SW480 (cell line): ENCODE results near the gene ADARB1.

ENCODE experiments used
- DNase-seq: peaks from one replicate; pipeline ENCODE4 v3.0.0-alpha.2; 2016; ENCODE audit warnings: low spot score

The ADARB1 gene

DNA sequence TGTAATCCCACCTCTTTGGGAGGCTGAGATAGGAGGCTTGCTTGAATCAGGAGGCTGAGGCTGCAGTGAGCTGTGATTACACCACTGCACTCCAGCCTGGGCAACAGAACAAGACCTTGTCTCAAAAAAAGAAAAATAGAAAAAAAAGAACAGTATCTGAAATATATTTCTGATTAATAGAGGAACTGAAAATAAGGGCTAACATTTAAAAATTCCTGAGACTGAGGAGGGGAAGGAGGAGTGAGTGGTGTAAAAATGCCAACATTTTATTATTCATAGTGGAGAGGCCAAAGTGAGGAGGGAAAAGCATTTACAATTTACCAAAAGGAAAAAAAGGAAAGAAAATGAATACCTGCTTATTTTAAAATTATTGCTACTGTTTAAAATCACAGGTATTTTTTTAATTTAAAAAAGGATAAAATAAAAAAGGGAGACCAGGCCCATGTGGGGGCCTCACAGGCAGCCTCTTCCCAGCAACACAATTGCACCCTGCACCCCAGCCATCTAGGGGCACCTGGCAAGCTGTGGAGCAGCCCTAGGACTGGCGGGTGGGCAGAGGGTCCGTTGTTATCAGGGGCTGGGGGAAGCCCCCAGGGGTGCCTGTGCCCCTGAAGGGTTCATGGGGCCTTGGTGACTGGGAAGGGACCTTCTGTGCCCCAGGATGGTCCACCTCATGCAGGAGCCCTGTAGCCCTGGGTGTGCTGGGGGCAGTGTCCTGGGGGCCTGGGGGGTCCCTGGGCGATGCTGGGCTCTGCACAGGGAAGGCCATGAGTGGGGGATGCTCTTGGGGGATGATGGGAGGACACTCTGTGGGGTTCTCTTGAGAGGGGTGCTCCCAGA, 34.8 kb upstream of the ADARB1 start:
- DNase-seq, result no peak

DNA sequence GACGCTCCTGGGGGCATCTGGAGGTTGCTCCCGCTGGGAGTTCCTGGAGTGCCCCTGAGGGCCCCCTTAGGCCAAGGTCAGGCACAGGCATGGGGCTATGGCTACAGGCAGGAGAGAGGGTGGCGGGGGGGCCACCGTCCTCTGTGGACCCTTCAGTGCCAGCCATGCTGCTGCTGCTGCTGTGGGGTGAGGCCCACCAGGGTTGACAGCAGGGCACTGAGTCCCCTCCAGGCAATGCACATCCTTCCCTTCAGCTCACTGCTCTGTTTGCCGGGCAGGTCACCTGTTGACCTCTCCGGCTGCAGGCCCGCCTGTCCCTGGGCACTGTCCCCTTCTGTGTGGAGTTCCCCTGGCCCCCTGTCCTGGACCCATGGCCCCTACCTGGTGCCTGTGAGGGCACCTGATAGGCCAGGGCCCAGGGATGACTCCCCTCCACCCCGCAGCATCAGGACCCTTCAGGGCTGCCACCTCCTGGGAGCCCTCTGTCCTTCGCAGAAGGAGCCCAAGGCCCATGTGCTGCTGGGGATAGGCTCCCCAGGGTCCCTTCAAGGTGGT, 34.1 kb upstream of the ADARB1 start:
- DNase-seq, result no peak

DNA sequence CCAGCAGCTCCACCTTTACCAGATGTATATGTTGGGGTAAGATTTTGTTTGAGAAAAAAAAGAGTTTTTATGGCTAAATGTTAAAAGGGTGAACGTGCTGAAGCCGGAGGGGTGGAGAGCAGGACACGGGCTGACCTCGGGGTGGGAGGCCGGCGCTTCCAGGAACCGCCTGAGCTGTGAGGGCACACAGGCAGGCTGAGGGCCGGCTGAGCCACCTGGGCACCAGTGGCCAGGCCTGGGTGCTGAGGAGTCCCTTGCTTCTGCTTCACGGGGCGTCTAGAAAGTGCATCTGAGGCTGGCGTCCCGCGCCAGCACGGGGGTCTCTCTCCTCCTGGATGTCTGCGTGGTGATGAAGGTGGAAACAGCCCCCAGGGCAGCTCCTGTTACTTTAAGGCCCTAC, 33.6 kb upstream of the ADARB1 start:
- no peak for DNase-seq

DNA sequence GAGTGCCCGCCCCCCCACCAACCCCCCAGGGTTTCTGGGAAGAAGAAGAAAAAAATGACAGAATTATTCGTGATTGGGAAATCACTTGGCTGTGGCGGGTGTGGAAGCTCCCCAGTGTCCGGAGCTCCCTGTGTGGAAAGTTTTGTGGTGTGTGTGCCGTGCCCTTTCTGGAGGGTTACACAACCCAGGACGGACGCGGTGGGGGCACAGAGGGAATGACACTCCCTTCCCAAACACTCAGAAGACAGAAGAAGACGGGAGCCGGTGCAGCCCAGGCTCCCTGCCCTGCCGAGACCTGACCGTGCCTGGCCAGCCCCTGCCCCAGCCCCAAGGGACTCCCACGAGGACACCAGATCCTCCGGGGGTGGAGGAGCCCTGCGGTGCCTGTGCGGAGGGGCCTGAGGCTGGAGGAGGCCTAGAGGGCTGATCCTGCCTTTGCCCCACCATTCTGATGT, 33.0 kb upstream of the ADARB1 start:
- no peak for DNase-seq

GRCh38 chr21:45041984-45042663, 32.3 kb upstream of the ADARB1 start:
- no peak for DNase-seq

DNA sequence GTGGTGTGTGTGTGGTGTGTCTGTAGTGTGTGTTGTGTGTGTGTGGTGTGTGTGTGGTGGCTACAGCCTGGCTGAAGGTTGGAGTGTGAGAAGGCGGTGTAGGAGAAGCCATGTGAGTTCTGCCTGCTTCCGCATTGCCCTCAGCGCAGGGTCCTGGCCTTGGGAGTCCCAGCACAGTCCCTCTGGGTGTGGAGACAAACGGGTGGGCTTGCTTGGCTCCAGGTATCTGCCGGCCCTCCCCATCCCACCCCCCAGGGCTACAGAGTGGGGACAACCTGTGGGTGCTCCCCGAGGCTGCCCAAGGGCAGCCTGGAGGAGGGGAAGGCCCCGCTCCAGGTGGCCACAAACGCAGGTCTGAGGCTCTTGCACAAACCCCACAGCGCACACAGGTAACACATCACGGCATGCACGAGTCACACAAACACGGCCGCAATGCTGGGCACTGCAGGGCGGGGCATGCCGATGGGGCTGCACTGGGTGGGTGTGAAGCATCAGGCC, 31.7 kb upstream of the ADARB1 start:
- no peak for DNase-seq

DNA sequence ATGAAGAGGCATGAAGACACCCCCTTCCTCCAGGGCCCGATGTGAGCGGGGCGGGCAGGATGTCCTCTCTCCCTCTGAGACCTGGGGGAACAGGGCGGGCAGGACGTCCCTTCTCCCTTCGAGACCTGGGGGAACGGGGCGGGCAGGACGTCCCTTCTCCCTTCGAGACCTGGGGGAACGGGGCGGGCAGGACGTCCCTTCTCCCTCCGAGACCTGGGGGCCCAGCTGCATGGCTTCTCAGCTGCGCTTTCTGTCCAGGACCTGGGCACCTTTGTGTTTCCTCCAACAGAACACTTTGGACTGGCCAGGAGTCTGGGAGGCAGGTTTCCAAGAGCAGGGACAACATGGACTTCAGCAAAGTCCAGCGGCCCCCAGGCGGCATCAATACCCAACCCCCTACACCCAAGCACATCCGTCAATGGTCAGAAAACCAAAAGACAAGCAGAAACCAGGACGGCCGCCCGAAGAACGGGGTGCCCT, 30.8 kb upstream of the ADARB1 start:
- no peak for DNase-seq

GRCh38 chr21:45045481-45045880, 28.9 kb upstream of the ADARB1 start:
- no peak for DNase-seq

DNA sequence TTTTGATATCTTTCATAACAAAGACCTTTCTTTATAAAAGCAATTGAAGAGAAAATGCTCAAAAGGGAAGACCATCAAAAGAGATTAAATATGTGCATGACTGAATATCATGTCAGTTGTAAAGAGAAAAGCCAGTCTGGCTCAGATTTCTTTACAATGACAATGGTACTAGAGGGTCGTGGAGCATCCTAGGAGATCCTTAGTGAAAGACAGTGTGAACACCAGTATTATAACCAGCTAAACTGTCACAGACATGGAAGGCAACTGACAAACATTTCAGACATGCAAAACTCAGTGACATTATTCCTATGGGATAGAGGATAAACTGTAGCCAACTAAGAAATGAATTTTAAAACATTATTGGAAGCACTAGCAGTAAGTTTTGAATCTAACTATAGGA, 27.1 kb upstream of the ADARB1 start:
- DNase-seq, result no peak

- DNase-seq, result no peak
These were observed 26.2 kb upstream of the ADARB1 start for GRCh38 chr21:45048026-45048698.

- DNase-seq, result no peak
These were observed 25.4 kb upstream of the ADARB1 start for GRCh38 chr21:45048968-45049367.

- DNase-seq, result no peak
These were observed 24.6 kb upstream of the ADARB1 start for GRCh38 chr21:45049714-45050344.

- no peak for DNase-seq
These were observed 24.0 kb upstream of the ADARB1 start for GRCh38 chr21:45050345-45050796.

- DNase-seq, result no peak
These were observed 23.4 kb upstream of the ADARB1 start for GRCh38 chr21:45050797-45051489.

DNA sequence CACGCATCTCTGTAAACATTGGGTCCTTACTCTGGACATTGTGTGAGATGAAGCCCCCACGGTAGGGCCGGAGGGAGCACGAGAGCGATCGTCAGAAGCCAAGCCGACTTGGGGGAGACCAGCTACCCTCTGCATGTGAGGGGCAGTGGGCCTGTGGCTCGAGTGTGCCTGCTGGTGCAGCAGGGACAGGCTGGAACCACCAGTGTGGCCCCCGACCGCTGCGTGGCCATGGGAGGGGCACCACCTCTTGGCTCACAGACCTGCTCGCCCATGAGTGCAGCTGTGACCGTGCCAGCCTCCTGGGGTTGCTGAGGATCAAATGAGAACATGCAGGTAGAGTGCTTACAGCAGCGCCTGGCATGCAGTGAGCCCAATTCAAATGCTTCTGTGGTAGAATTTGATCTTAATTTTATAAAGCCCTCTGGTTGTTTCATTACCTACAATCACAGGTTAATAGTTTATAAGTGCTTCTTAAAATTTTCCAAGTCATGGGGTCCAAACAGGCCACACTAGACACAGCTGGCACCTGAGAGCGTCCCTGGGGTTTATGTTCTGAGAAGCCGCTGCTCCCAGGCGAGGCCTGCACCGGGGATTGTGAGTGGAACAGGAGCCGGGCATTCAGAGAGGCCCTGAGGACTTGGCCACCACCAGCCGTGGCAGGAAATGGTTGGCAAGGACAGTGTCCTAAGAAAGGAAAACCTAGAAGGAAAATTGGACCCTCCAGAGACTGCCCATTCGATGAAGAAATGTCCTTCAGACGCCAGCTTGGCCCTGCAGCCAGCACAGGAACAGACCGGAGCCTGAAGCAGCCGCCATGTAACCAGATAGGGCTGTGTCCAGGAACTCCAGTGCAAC, 22.6 kb upstream of the ADARB1 start:
- DNase-seq, result no peak

DNA sequence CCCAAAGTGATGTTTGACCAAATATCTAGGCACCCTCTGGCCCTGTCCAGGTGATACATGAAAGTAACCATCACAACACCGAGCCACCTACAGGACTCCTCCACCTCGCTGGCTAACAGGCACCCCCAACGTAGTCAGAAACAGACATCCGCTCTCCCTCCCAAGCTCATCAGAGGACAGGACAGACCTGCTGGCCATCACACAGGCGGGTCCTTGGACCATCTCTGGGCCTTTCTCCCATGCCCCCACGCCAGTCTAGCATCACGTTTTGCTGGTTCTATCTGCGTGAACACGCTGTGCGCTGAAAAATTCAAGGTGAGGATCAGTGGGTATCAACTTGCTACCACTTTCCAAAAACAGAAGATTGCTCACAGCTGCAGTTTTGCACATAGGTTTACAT, 21.4 kb upstream of the ADARB1 start:
- no peak for DNase-seq

- no peak for DNase-seq
These were observed 20.7 kb upstream of the ADARB1 start for GRCh38 chr21:45053561-45054226.

GRCh38 chr21:45054227-45054926, 20.0 kb upstream of the ADARB1 start:
- no peak for DNase-seq
